ENCODE data around the gene NMRK2. TPM values are rescaled to one million over a fixed set of nuclear protein-coding genes. Genes with fewer than 3 reads are reported as not detected.

NMRK2 gene
- polyA plus RNA-seq, 2 of the 4 experiments (the other 2 are of a cell fraction) = not detected

DNA sequence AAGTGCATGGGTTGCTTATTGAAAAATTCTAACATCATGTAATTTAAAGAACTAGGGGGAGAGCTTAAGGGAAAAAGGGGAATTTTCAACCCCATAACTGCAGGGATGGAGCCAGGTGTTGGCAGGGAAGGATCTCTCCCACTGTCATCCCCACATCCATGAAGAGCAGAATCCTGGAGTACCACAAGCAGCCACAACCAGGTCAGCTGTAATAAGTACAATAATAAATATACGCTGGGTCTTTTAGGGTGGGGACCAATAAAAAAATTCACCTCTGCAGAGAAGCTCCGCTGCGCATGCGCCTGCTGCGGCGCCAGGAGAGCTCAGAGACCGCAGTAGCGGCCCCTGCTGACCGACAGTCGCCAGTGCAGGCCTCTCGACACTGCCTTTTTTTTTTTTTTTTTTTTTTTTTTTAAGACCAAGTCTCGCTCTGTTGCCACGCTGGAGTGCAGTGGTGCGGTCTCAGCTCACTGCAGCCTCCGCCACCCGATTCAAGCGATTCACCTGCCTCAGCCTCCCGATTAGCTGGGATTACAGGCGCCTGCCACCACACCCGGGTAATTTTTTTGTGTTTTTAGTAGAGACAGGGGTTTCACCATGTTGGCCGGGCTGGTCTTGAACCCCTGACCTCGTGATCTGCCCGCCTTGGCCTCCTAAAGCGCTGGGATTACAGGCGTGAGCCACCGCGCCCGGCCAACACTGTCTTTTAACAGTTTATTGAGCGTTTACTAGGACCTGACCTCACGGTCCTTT is 54.9 kb downstream of the NMRK2 start:
- Histone ChIP-seq H3K4me1 (peaks cover 11% of the 10 kb centered on the region; the same call in 2 of the 3 replicates), H3K27ac (peak overlapping the region; percentile 83 to 97), H3K4me2 (peak overlapping the region; percentile 91), H3K4me3 (peak overlapping the region; percentile 96), H3K9me3 (no peaks in the 10 kb centered on the region)
- no peak for FAIRE-seq
- peak in 1 of 2 experiments; percentile 7; a peak in 3 of 6 replicates for ATAC-seq
- TF ChIP-seq, protein P1, sequence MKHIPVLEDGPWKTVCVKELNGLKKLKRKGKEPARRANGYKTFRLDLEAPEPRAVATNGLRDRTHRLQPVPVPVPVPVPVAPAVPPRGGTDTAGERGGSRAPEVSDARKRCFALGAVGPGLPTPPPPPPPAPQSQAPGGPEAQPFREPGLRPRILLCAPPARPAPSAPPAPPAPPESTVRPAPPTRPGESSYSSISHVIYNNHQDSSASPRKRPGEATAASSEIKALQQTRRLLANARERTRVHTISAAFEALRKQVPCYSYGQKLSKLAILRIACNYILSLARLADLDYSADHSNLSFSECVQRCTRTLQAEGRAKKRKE (CRISPR knock-in tag; IDR thresholded peaks at IDR 0.05; ENCODE audit: low read depth) = no peak
- TF ChIP-seq RAD21 (conservative IDR thresholded peaks at IDR 0.05 in 1 of 2, IDR thresholded peaks at IDR 0.05 in 1 of 2) = peak in 1 of 2 experiments; percentile 18; a peak in 1 of 5 replicates
- TF ChIP-seq, protein P2, sequence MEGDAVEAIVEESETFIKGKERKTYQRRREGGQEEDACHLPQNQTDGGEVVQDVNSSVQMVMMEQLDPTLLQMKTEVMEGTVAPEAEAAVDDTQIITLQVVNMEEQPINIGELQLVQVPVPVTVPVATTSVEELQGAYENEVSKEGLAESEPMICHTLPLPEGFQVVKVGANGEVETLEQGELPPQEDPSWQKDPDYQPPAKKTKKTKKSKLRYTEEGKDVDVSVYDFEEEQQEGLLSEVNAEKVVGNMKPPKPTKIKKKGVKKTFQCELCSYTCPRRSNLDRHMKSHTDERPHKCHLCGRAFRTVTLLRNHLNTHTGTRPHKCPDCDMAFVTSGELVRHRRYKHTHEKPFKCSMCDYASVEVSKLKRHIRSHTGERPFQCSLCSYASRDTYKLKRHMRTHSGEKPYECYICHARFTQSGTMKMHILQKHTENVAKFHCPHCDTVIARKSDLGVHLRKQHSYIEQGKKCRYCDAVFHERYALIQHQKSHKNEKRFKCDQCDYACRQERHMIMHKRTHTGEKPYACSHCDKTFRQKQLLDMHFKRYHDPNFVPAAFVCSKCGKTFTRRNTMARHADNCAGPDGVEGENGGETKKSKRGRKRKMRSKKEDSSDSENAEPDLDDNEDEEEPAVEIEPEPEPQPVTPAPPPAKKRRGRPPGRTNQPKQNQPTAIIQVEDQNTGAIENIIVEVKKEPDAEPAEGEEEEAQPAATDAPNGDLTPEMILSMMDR (IDR thresholded peaks at IDR 0.05) = peak; percentile 66
- POLR2A ChIA-PET = interaction anchor here (0.6 to 1.2 kb wide), 4 partner anchors 19 to 939 kb away, joined by 4 to 7 read pairs (median 6); partner anchors contain the start of gene MRPL54
- peak; percentile 60 to 80 for DNase-seq (ENCODE audit: low read depth in 1 of 2, low spot score in 1 of 2)
- 4% methylated on average over 27 of the region's 30 CpGs for WGBS (ENCODE audit: missing lambda C conversion rate)
- CTCF ChIA-PET = interaction anchor here (0.6 to 3.7 kb wide), 22 partner anchors 10 to 229 kb away, joined by 3 to 23 read pairs (median 4); partner anchors contain the start of genes CREB3L3, DAPK3 and PIAS4

DNA sequence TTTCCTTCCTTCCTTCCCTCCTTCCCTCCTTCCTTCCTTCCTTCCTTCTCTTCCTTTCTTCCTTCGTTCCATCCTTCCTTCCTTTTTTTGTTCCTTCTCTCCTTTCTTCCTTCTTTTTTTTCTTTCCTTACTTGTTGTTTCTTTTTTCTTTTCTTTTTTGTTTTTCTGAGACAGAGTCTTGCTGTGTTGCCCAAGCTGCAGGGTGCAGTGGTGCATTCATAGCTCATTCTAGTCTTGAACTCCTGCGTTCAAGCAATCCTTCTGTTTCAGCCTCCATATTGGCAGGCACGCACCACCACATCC is 57.9 kb downstream of the NMRK2 start:
- H3K9me3 ChIP-seq = no peaks in the 10 kb centered on the region
- TF ChIP-seq EHF (CRISPR knock-in tag; IDR thresholded peaks at IDR 0.05) = no peak
- TF ChIP-seq TFCP2L1 (CRISPR knock-in tag; IDR thresholded peaks at IDR 0.05) = no peak
- no peak for TF ChIP-seq RARB (CRISPR knock-in tag; IDR thresholded peaks at IDR 0.05)
- TF ChIP-seq, protein P3, sequence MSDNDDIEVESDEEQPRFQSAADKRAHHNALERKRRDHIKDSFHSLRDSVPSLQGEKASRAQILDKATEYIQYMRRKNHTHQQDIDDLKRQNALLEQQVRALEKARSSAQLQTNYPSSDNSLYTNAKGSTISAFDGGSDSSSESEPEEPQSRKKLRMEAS (IDR thresholded peaks at IDR 0.05) = no peak
- TF ChIP-seq RFX5 (IDR thresholded peaks at IDR 0.05) = no peak
- TF ChIP-seq, protein P1 (CRISPR knock-in tag; IDR thresholded peaks at IDR 0.05; ENCODE audit: low read depth) = no peak
- TF ChIP-seq EP300 (IDR thresholded peaks at IDR 0.05) = no peak
- no peak for TF ChIP-seq SREBF2 (IDR thresholded peaks at IDR 0.05)
- no peak for TF ChIP-seq ZFP36 (IDR thresholded peaks at IDR 0.05; ENCODE audit: borderline replicate concordance, partially characterized antibody)
- TF ChIP-seq CHD2 (IDR thresholded peaks at IDR 0.05; ENCODE audit: low read length, partially characterized antibody) = no peak
- no peak for TF ChIP-seq EHMT2 (IDR thresholded peaks at IDR 0.05; ENCODE audit: low read depth)
- no peak for TF ChIP-seq PHF8 (IDR thresholded peaks at IDR 0.05; ENCODE audit: borderline replicate concordance, low read depth)
- TF ChIP-seq, protein P2 (IDR thresholded peaks at IDR 0.05) = no peak
- no peak for TF ChIP-seq KDM5A (IDR thresholded peaks at IDR 0.05)
- TF ChIP-seq HEYL (CRISPR knock-in tag; IDR thresholded peaks at IDR 0.05) = no peak
- TF ChIP-seq CHD4 (IDR thresholded peaks at IDR 0.05; ENCODE audit: borderline replicate concordance) = no peak
- no peak for TF ChIP-seq SMC3 (IDR thresholded peaks at IDR 0.05)
- no peak for TF ChIP-seq POLR2A (IDR thresholded peaks at IDR 0.05; ENCODE audit: low read length)
- no peak for TF ChIP-seq GATA3 (IDR thresholded peaks at IDR 0.05; ENCODE audit: borderline replicate concordance)
- H3K4me2 ChIP-seq = no peak overlapping the region; the same call in 2 of the 3 replicates
- no peak for ATAC-seq
- peak overlapping the region; percentile 53 to 76; a peak in 5 of 6 replicates for H3K27ac ChIP-seq
- WGBS (ENCODE audit: missing lambda C conversion rate) = 79% methylated on average over 3 of the region's 3 CpGs
- DNase-seq (ENCODE audit: low read depth in 1 of 2, low spot score in 1 of 2) = no peak
- no peak for FAIRE-seq
- H3K4me3 ChIP-seq = no peak overlapping the region
- H3K4me1 ChIP-seq = no peaks in the 10 kb centered on the region
- ChIA-PET POLR2A (no interaction called here), CTCF (interaction anchor here (0.8 to 3.7 kb wide), 4 partner anchors 9 to 217 kb away, joined by 3 to 23 read pairs (median 6); no protein-coding TSS in a partner anchor)

Small RNA genes lying within 50 kb of the gene (small RNA-seq; reads per million reads assigned to genes)
- gene RN7SL202P (0 to 2.1 (median 0) reads per million in 6 experiments), gene SNORD37 (10.7 to 53.6 (median 35.6) reads per million in 6 experiments)

Other genes with a start within 250 kb of the NMRK2 start
- gene PIP5K1C, start 232.6 kb upstream of the NMRK2 start, polyA plus RNA-seq (2011; rRNA removed) = 2.6 and 3.5 TPM in 2 replicates
- 8.1 to 9.5 TPM (median 9.3 TPM) in 3 replicates for gene PIP5K1C, start 232.6 kb upstream of the NMRK2 start, polyA plus RNA-seq (2017; fragmentation: RNase III; extraction: RNeasy Plus Mini Kit Qiagen cat#74134 plus additional on column Dnase treatment)
- gene TJP3, start 224.7 kb upstream of the NMRK2 start, polyA plus RNA-seq (2011; rRNA removed) = 2.3 and 4.0 TPM in 2 replicates
- gene TJP3, start 224.7 kb upstream of the NMRK2 start, polyA plus RNA-seq (2017; fragmentation: RNase III; extraction: RNeasy Plus Mini Kit Qiagen cat#74134 plus additional on column Dnase treatment) = 1.4 to 1.8 TPM (median 1.5 TPM) in 3 replicates
- gene APBA3, start 171.4 kb upstream of the NMRK2 start, polyA plus RNA-seq (2011; rRNA removed) = 5.5 and 6.9 TPM in 2 replicates
- 8.7 to 10.0 TPM (median 9.8 TPM) in 3 replicates for gene APBA3, start 171.4 kb upstream of the NMRK2 start, polyA plus RNA-seq (2017; fragmentation: RNase III; extraction: RNeasy Plus Mini Kit Qiagen cat#74134 plus additional on column Dnase treatment)
- gene MRPL54, start 170.4 kb upstream of the NMRK2 start, polyA plus RNA-seq (2011; rRNA removed) = 27.1 and 30.8 TPM in 2 replicates
- gene MRPL54, start 170.4 kb upstream of the NMRK2 start, polyA plus RNA-seq (2017; fragmentation: RNase III; extraction: RNeasy Plus Mini Kit Qiagen cat#74134 plus additional on column Dnase treatment) = 45.3 to 48.9 TPM (median 47.5 TPM) in 3 replicates
- gene RAX2, start 160.8 kb upstream of the NMRK2 start, polyA plus RNA-seq (2011; rRNA removed) = not detected in 2 replicates
- not detected in 3 replicates for gene RAX2, start 160.8 kb upstream of the NMRK2 start, polyA plus RNA-seq (2017; fragmentation: RNase III; extraction: RNeasy Plus Mini Kit Qiagen cat#74134 plus additional on column Dnase treatment)
- 0.12 and 0.13 TPM in 2 replicates for gene MATK, start 146.7 kb upstream of the NMRK2 start, polyA plus RNA-seq (2011; rRNA removed)
- gene MATK, start 146.7 kb upstream of the NMRK2 start, polyA plus RNA-seq (2017; fragmentation: RNase III; extraction: RNeasy Plus Mini Kit Qiagen cat#74134 plus additional on column Dnase treatment) = 0.25 to 0.45 TPM (median 0.32 TPM) in 3 replicates
- 0.14 and 0.16 TPM in 2 replicates for gene ZFR2, start 64.0 kb upstream of the NMRK2 start, polyA plus RNA-seq (2011; rRNA removed)
- gene ZFR2, start 64.0 kb upstream of the NMRK2 start, polyA plus RNA-seq (2017; fragmentation: RNase III; extraction: RNeasy Plus Mini Kit Qiagen cat#74134 plus additional on column Dnase treatment) = 0.30 to 0.45 TPM (median 0.39 TPM) in 3 replicates
- gene ATCAY, start 52.4 kb upstream of the NMRK2 start, polyA plus RNA-seq (2011; rRNA removed) = 0.04 and 0.06 TPM in 2 replicates
- gene ATCAY, start 52.4 kb upstream of the NMRK2 start, polyA plus RNA-seq (2017; fragmentation: RNase III; extraction: RNeasy Plus Mini Kit Qiagen cat#74134 plus additional on column Dnase treatment) = 0.03 to 0.24 TPM in 2 of 3 replicates, not detected in the other
- 30.4 and 33.0 TPM in 2 replicates for gene DAPK3, start 38.0 kb downstream of the NMRK2 start, polyA plus RNA-seq (2011; rRNA removed)
- 54.7 to 61.8 TPM (median 54.9 TPM) in 3 replicates for gene DAPK3, start 38.0 kb downstream of the NMRK2 start, polyA plus RNA-seq (2017; fragmentation: RNase III; extraction: RNeasy Plus Mini Kit Qiagen cat#74134 plus additional on column Dnase treatment)
- 526 and 680 TPM in 2 replicates for gene EEF2, start 52.4 kb downstream of the NMRK2 start, polyA plus RNA-seq (2011; rRNA removed)
- 971 to 1,113 TPM (median 999 TPM) in 3 replicates for gene EEF2, start 52.4 kb downstream of the NMRK2 start, polyA plus RNA-seq (2017; fragmentation: RNase III; extraction: RNeasy Plus Mini Kit Qiagen cat#74134 plus additional on column Dnase treatment)
- gene PIAS4, start 74.7 kb downstream of the NMRK2 start, polyA plus RNA-seq (2011; rRNA removed) = 4.5 and 5.2 TPM in 2 replicates
- gene PIAS4, start 74.7 kb downstream of the NMRK2 start, polyA plus RNA-seq (2017; fragmentation: RNase III; extraction: RNeasy Plus Mini Kit Qiagen cat#74134 plus additional on column Dnase treatment) = 10.6 to 12.8 TPM (median 11.3 TPM) in 3 replicates
- gene ZBTB7A, start 133.8 kb downstream of the NMRK2 start, polyA plus RNA-seq (2011; rRNA removed) = 2.2 and 2.3 TPM in 2 replicates
- 10.2 to 11.6 TPM (median 11.4 TPM) in 3 replicates for gene ZBTB7A, start 133.8 kb downstream of the NMRK2 start, polyA plus RNA-seq (2017; fragmentation: RNase III; extraction: RNeasy Plus Mini Kit Qiagen cat#74134 plus additional on column Dnase treatment)
- 40.4 and 41.7 TPM in 2 replicates for gene MAP2K2, start 191.1 kb downstream of the NMRK2 start, polyA plus RNA-seq (2011; rRNA removed)
- 98.5 to 116 TPM (median 115 TPM) in 3 replicates for gene MAP2K2, start 191.1 kb downstream of the NMRK2 start, polyA plus RNA-seq (2017; fragmentation: RNase III; extraction: RNeasy Plus Mini Kit Qiagen cat#74134 plus additional on column Dnase treatment)
- gene CREB3L3, start 220.6 kb downstream of the NMRK2 start, polyA plus RNA-seq (2011; rRNA removed) = 0.05 and 0.07 TPM in 2 replicates
- 0.05 to 0.20 TPM (median 0.08 TPM) in 3 replicates for gene CREB3L3, start 220.6 kb downstream of the NMRK2 start, polyA plus RNA-seq (2017; fragmentation: RNase III; extraction: RNeasy Plus Mini Kit Qiagen cat#74134 plus additional on column Dnase treatment)
- gene SIRT6, start 249.5 kb downstream of the NMRK2 start, polyA plus RNA-seq (2011; rRNA removed) = 10.2 and 11.7 TPM in 2 replicates
- 20.2 to 22.6 TPM (median 21.6 TPM) in 3 replicates for gene SIRT6, start 249.5 kb downstream of the NMRK2 start, polyA plus RNA-seq (2017; fragmentation: RNase III; extraction: RNeasy Plus Mini Kit Qiagen cat#74134 plus additional on column Dnase treatment)
- 0.12 and 0.28 TPM in 2 replicates for gene ANKRD24, start 249.6 kb downstream of the NMRK2 start, polyA plus RNA-seq (2011; rRNA removed)
- 0.28 to 0.54 TPM (median 0.36 TPM) in 3 replicates for gene ANKRD24, start 249.6 kb downstream of the NMRK2 start, polyA plus RNA-seq (2017; fragmentation: RNase III; extraction: RNeasy Plus Mini Kit Qiagen cat#74134 plus additional on column Dnase treatment)